NT2/D1 (cell line): ENCODE results near the gene PRKCQ.

Experiments
- YY1 ChIP-seq: IDR thresholded peaks from 2 replicates; pipeline ENCODE4 v1.6.1; 2011; ENCODE audit not compliant: insufficient read length, insufficient read depth
- ZNF274 ChIP-seq: IDR thresholded peaks from 2 replicates; pipeline ENCODE4 v1.6.1; 2011; ENCODE audit warnings: mild to moderate bottlenecking, low read depth, low read length

DNA sequence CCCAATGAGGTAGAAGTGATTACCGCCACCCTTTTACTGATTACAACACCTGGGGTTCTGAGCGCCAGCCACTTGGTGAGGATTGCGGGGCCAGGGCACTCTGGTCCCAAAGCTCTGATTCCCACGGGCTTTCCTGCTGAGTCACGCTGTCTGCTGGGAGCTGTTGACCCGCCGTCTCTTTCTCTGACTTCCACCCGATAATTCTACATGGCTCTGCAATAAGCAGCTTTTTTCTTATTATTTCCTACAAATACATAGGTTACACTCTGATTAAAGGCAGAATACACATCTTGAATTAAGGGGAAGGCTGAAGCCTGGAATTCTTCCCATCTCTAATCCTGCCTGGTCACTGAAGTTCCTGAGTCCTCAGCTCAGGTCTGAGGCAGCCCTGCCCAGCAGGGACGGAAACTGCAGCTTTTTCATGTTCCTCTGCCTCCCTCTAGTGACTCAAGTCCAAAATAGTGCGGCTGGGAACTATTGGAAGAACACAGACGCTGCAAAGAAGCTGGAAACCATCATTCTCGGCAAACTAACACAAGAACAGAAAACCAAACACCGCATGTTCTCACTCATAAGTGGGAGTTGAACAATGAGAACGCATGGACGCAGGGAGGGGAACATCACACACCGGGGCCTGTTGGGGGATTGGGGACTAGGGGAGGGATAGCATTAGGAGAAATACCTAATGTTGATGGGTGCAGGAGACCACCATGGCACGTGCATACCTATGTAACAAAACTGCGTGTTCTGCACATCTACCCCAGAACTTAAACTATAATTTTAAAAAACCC lies 178.3 kb downstream of the PRKCQ start:
- no peak for TF ChIP-seq YY1
- TF ChIP-seq ZNF274, result no peak
